ENCODE measurements around the gene SESN1. TPM values are rescaled to one million over a fixed set of nuclear protein-coding genes. Genes with fewer than 3 reads are reported as not detected.
"Not testable (repeated sequence)": the region's sequence is repeated elsewhere in the genome, so short reads cannot be mapped to it uniquely, and the experiment has no call there.

The SESN1 gene
- total RNA-seq, 1 donor from 2014 or later: 18.4 TPM

DNA sequence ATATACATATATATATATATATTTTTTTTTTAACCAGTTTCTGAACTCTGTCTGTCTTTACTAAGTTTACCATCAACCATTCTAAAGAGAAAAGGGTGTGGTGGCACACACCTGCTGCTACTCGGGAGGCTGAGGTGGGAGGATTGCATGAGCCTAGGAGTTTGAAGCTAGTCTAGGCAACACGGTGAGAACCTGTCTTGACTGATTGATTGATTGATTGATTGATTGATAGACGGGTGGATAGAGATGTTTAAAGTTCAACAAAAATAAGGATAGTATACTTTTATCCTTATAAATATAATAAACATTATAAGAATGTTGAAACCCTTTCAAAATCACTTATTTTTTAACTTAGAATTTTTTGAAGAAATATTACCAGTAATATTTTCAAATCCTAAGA is 30.9 kb upstream of the SESN1 start:
- H3K36me3 ChIP-seq (ENCODE audit: control insufficient read depth, insufficient read depth, low read length): no peaks in the 10 kb centered on the region
- no peak for FAIRE-seq
- TF ChIP-seq, protein P1, sequence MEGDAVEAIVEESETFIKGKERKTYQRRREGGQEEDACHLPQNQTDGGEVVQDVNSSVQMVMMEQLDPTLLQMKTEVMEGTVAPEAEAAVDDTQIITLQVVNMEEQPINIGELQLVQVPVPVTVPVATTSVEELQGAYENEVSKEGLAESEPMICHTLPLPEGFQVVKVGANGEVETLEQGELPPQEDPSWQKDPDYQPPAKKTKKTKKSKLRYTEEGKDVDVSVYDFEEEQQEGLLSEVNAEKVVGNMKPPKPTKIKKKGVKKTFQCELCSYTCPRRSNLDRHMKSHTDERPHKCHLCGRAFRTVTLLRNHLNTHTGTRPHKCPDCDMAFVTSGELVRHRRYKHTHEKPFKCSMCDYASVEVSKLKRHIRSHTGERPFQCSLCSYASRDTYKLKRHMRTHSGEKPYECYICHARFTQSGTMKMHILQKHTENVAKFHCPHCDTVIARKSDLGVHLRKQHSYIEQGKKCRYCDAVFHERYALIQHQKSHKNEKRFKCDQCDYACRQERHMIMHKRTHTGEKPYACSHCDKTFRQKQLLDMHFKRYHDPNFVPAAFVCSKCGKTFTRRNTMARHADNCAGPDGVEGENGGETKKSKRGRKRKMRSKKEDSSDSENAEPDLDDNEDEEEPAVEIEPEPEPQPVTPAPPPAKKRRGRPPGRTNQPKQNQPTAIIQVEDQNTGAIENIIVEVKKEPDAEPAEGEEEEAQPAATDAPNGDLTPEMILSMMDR (IDR thresholded peaks at IDR 0.05; ENCODE audit: insufficient read depth, low read length, severe bottlenecking): no peak
- no peaks in the 10 kb centered on the region for H3K27me3 ChIP-seq (ENCODE audit: control insufficient read depth, insufficient read depth, low read length)
- DNase-seq (ENCODE audit: low read depth): no peak
- no peak overlapping the region for H3K4me3 ChIP-seq (ENCODE audit: low read depth, low read length)

DNA sequence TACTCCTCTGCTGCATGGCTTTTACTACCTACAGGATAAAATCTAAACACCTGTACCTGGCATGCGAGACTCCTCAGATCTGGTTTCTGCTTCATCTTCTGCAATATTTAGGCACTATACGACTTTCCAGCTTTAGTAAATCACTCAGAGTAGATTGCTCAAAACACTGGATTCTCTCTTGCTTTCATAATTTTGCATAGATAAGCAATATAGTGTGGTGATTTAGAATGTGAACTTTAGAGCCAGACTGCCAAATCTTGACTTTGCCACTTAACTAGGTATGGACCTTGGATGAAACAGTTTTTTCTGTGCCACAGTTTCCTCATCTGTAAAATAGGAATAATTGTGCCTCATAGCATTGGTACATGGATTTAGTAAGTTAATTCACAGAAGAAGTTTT is 29.6 kb upstream of the SESN1 start:
- TF ChIP-seq, protein P1 (IDR thresholded peaks at IDR 0.05; ENCODE audit: insufficient read depth, low read length, severe bottlenecking): no peak
- FAIRE-seq: no peak
- H3K27me3 ChIP-seq (ENCODE audit: control insufficient read depth, insufficient read depth, low read length): no peaks in the 10 kb centered on the region

DNA sequence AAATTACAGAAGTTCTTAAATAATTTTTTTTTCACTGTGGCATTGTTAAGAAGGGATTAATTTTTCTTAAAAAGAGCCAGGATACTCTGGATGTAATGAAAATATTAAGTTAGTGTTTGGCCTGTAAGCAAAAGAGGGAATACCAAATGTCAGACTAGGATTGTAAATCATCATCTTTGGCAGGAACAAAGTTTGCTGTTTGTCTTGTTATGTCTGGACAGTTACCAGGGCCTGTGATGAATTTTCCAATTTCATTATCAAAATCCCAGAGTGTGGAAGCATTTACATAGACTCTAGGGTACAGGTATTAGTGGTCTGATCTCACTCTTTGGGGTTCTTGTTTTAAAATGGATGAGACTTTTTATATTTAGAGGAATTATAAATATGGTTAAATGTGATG is 26.8 kb upstream of the SESN1 start:
- TF ChIP-seq, protein P1 (IDR thresholded peaks at IDR 0.05; ENCODE audit: insufficient read depth, low read length, severe bottlenecking): no peak
- Histone ChIP-seq H3K27me3 (ENCODE audit: control insufficient read depth, insufficient read depth, low read length) (no peaks in the 10 kb centered on the region), H3K36me3 (ENCODE audit: control insufficient read depth, insufficient read depth, low read length) (no peaks in the 10 kb centered on the region), H3K4me3 (ENCODE audit: low read depth, low read length) (no peak overlapping the region)
- DNase-seq (ENCODE audit: low read depth) (no peak), FAIRE-seq (no peak)

More for the DNA sequence above, 29.6 kb upstream of the SESN1 start:
- Histone ChIP-seq H3K4me3 (ENCODE audit: low read depth, low read length) (no peak overlapping the region), H3K36me3 (ENCODE audit: control insufficient read depth, insufficient read depth, low read length) (no peaks in the 10 kb centered on the region)
- DNase-seq (ENCODE audit: low read depth): no peak

DNA sequence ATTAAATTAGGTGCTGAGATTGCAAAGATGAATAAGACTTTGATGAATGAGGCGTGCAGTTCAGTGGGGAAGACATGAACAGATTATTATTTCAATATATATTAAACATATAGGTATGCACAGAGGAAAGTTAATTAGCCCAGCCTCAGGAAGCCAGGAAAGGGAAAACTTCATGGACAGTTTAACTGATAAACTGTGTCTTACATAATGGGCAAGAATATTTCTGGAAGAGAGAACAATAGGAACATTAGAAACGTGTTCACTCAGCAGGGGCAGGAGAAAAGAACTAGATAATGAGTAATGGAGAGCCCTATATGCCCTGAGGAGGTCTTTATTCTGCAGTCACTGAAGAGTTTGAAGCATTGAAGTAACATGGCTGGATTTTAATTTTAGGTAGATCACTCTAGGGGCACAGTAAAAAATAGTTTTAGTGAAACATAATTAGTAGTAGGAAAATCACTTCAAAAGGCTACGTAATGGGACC is 24.3 kb upstream of the SESN1 start:
- Histone ChIP-seq H3K27me3 (ENCODE audit: control insufficient read depth, insufficient read depth, low read length) (no peaks in the 10 kb centered on the region), H3K4me3 (ENCODE audit: low read depth, low read length) (no peak overlapping the region), H3K36me3 (ENCODE audit: control insufficient read depth, insufficient read depth, low read length) (no peaks in the 10 kb centered on the region)
- DNase-seq (ENCODE audit: low read depth): peak; percentile 7
- no peak for FAIRE-seq
- TF ChIP-seq, protein P1 (IDR thresholded peaks at IDR 0.05; ENCODE audit: insufficient read depth, low read length, severe bottlenecking): no peak

DNA sequence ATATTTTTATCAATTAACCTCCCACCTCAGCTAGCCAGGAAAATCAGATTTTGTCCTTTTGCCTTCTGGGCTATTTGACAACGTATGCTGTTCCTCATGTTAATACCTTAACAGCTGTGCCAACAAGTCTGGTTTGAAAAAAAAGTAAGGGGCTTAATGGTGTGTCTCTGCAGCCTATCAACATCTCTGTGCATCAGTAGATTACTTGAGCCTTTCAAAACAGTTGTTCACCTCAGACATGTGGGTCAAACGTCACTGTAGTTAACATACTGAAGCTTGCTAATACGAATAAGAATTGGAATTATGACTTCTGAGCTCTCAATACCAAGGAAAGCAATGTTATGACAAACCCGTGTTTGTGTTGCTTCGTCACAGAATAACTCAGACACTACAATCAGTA is 23.7 kb upstream of the SESN1 start:
- H3K4me3 ChIP-seq (ENCODE audit: low read depth, low read length): no peak overlapping the region
- DNase-seq (ENCODE audit: low read depth) (no peak), FAIRE-seq (no peak)
- H3K27me3 ChIP-seq (ENCODE audit: control insufficient read depth, insufficient read depth, low read length): no peaks in the 10 kb centered on the region
- TF ChIP-seq, protein P1 (IDR thresholded peaks at IDR 0.05; ENCODE audit: insufficient read depth, low read length, severe bottlenecking): no peak
- H3K36me3 ChIP-seq (ENCODE audit: control insufficient read depth, insufficient read depth, low read length): no peaks in the 10 kb centered on the region

DNA sequence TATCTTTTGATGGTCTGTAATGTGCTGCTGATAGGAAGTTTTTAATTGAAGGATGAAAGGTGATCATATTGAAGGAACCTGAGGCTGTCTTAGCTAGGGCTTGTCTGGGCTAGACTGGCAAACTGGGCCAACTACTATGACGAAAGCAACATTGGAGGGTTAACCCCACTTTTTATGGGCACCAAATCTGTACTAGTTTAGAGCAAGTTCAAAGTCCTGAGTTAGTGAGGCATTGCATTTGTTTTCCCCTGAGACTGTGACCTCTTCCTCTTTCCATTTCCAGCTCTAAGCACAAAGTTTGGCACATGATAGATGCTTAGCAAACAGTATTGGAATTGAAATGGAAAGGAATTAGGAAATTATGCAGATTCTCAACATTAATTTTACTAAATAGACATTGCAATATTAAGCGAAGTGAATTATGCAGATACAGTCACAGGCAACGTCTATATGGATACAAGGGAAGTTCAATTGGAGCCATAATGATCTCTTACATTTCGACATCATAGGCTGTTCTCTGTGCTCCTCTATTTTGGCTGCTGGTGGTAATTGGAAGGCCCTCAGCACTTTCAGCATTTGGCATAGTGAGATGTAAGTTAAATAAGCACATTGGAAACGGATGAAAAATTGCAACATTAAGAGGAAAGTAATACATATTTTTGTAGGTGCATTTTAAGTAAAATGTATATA is 22.8 kb upstream of the SESN1 start:
- Histone ChIP-seq H3K4me3 (ENCODE audit: low read depth, low read length) (no peak overlapping the region), H3K27me3 (ENCODE audit: control insufficient read depth, insufficient read depth, low read length) (no peaks in the 10 kb centered on the region), H3K36me3 (ENCODE audit: control insufficient read depth, insufficient read depth, low read length) (no peaks in the 10 kb centered on the region)
- DNase-seq (ENCODE audit: low read depth) (peak; percentile 50), FAIRE-seq (no peak)
- TF ChIP-seq, protein P1 (IDR thresholded peaks at IDR 0.05; ENCODE audit: insufficient read depth, low read length, severe bottlenecking): no peak

DNA sequence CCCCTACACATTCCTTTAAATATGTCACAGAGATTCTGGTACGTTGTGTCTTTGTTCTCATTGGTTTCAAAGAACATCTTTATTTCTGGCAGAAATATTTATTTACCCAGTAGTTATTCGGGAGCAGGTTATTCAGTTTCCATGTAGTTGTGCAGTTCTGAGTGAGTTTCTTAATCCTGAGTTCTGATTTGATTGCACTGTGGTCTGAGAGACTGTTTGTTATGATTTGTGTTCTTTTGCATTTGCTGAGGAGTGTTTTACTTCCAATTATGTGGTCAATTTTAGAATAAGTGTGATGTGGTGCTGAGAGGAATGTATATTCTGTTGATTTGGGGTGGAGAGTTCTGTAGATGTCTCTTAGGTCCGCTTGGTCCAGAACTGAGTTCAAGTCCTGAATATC is 18.0 kb upstream of the SESN1 start:
- H3K4me3 ChIP-seq (ENCODE audit: low read depth, low read length); H3K27me3 ChIP-seq (ENCODE audit: control insufficient read depth, insufficient read depth, low read length); H3K36me3 ChIP-seq (ENCODE audit: control insufficient read depth, insufficient read depth, low read length); DNase-seq (ENCODE audit: low read depth); FAIRE-seq: not testable (repeated sequence)

DNA sequence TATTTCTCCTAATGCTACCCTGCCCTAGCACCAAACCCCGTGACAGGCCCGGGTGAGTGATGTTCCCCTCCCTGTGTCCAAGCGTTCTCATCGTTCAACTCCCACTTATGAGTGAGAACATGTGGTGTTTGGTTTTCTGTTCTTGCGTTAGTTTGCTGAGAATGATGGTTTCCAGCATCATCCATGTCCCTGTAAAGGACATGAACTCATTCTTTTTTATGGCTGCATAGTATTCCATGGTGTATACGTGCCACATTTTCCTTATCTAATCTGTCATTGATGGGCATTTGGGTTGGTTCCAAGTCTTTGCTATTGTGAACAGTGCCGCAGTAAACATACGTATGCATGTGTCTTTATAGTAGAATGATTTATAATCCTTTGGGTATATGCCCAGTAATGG is 15.0 kb upstream of the SESN1 start:
- H3K4me3 ChIP-seq (ENCODE audit: low read depth, low read length); FAIRE-seq; H3K36me3 ChIP-seq (ENCODE audit: control insufficient read depth, insufficient read depth, low read length); H3K27me3 ChIP-seq (ENCODE audit: control insufficient read depth, insufficient read depth, low read length); DNase-seq (ENCODE audit: low read depth): not testable (repeated sequence)

All from bronchial epithelial cell (primary cell).